Transverse colon (tissue), 4 donors: ENCODE measurements around the gene NISCH. TPM values are rescaled to one million over a fixed set of nuclear protein-coding genes. Genes with fewer than 3 reads are reported as not detected.

Source experiments
- DNase-seq: peaks from one replicate; pipeline ENCODE4 v3.0.0-alpha.2; 2019
- H3K27ac ChIP-seq, 4 donors: fragments of 200-600 bp; sonication (generic); 2 replicates each; pipeline ENCODE4 v1.5.1; 2016 to 2018; ENCODE audit warnings: inconsistent platforms in 4 of 4
- H3K27me3 ChIP-seq: fragments of 200-600 bp; sonication (generic); 2 replicates; pipeline ENCODE4 v1.5.1; 2017; ENCODE audit warnings: inconsistent platforms
- H3K36me3 ChIP-seq, 4 donors: fragments of 200-600 bp; sonication (generic); 2 replicates each; pipeline ENCODE4 v1.5.1; 2017 to 2019; ENCODE audit warnings: inconsistent platforms in 4 of 4
- H3K4me1 ChIP-seq, 4 donors: fragments of 200-600 bp; sonication (generic); 2 replicates each; pipeline ENCODE4 v1.5.1; 2017 to 2020; ENCODE audit warnings: inconsistent platforms in 4 of 4
- H3K4me3 ChIP-seq, 4 donors: fragments of 200-600 bp; sonication (generic); 1 replicate in 1 of 4; 2 replicates in 3 of 4; pipeline versions ENCODE4 v1.5.1 to v1.6.1; 2017 to 2019; ENCODE audit warnings: inconsistent platforms in 4 of 4
- H3K9me3 ChIP-seq, 2 donors: fragments of 200-600 bp; sonication (generic); 2 replicates each; pipeline ENCODE4 v1.5.1; 2017 to 2019; ENCODE audit warnings: inconsistent platforms in 2 of 2
- CTCF ChIP-seq, 5 experiments: fragments of 200-600 bp in 3 of 5; fragments of 450-650 bp in 2 of 5; sonication (generic) in 3 of 5; IDR thresholded peaks; 1 replicate in 2 of 5; 2 replicates in 3 of 5; pipeline ENCODE4 v1.5.1; 2016 to 2017; ENCODE audit warnings: antibody characterized with exemption in 5 of 5, inconsistent platforms in 3 of 5, mild to moderate bottlenecking in 2 of 5, moderate library complexity in 1 of 5
- EP300 ChIP-seq: sonication (generic); formaldehyde crosslinking; IDR thresholded peaks from one replicate; pipeline ENCODE4 v1.6.1; 2017; ENCODE audit warnings: antibody characterized with exemption, low read depth
- POLR2A ChIP-seq: fragments of 450-650 bp; IDR thresholded peaks from one replicate; pipeline ENCODE4 v1.6.1; 2016; ENCODE audit warnings: antibody characterized with exemption, mild to moderate bottlenecking, moderate library complexity
- POLR2AphosphoS5 ChIP-seq, 3 donors: sonication (generic); formaldehyde crosslinking; IDR thresholded peaks; one replicate each; pipeline ENCODE4 v1.6.1; 2016; ENCODE audit warnings: antibody characterized with exemption in 3 of 3
- whole genome bisulfite sequencing, 2 donors: methylation state at CpG; one replicate each; pipeline ENCODE4 v1.1.5; 2018; ENCODE audit warnings: low coverage in 1 of 2; 5-methylcytosine and 5-hydroxymethylcytosine counted together
- in situ Hi-C, 4 donors: fragments of 200-750 bp; cut with MboI; loops; one replicate each; pipeline versions ENCODE4 v1.15.0 to v1.15.1; 2017; ENCODE audit warnings: low sequenced_read_pairs in 3 of 4, low pct_ligation_motif_present in 1 of 4, low pct_unique_long_range_greater_than_20kb in 1 of 4
- intact Hi-C: fragments of 100-400 bp; cut with DNase I; formaldehyde crosslinking; loops from one replicate; pipeline ENCODE4 v1.15.1; 2023; ENCODE audit warnings: low total_unique reads
- total RNA-seq, 4 donors: library from RNA; depleted of rRNA; stranded (reverse); fragments of >200 nt; gene quantifications; one replicate each; pipeline ENCODE4 v1.1.0, GENCODE V29; 2016

Gene NISCH
- total RNA-seq, 4 donors from 2014 or later = 72.0 to 137 (median 98.6) TPM

- TF ChIP-seq CTCF (IDR thresholded peaks at IDR 0.05) = no peak
- no peak for TF ChIP-seq EP300
- no peak for TF ChIP-seq POLR2A
- no peak for TF ChIP-seq POLR2AphosphoS5 (IDR thresholded peaks at IDR 0.05)
- Histone ChIP-seq H3K4me3 (no peak overlapping the region), H3K4me1 (peaks cover 0 to 4% (median 0%) of the 10 kb centered on the region in 4 donors), H3K27me3 (no peaks in the 10 kb centered on the region), H3K36me3 (no peaks in the 10 kb centered on the region), H3K27ac (no peak overlapping the region), H3K9me3 (no peaks in the 10 kb centered on the region)
- in situ Hi-C loops (no loop called here), intact Hi-C loops (no loop called here)
- 92 to 100% methylated on average over 1 to 14 of the region's 14 CpGs for WGBS, 2 donors
- DNase-seq = no peak
These were observed 67.3 kb downstream of the NISCH start for GRCh38 chr3:52522651-52523251.

GRCh38 chr3:52523386-52524257, 68.2 kb downstream of the NISCH start:
- H3K4me1 ChIP-seq = peaks cover 0 to under 1% (median 0%) of the 10 kb centered on the region in 4 donors
- DNase-seq = no peak
- H3K27me3 ChIP-seq = no peaks in the 10 kb centered on the region
- WGBS, 2 donors = 92% methylated on average over 26 of the region's 26 CpGs; no CpG with 5 or more reads in 1 of the 2 donors
- no peaks in the 10 kb centered on the region for H3K9me3 ChIP-seq
- in situ Hi-C loops (no loop called here), intact Hi-C loops (no loop called here)
- no peak overlapping the region for H3K4me3 ChIP-seq
- H3K27ac ChIP-seq = no peak overlapping the region
- TF ChIP-seq CTCF (IDR thresholded peaks at IDR 0.05) (no peak), POLR2AphosphoS5 (IDR thresholded peaks at IDR 0.05) (no peak), EP300 (no peak), POLR2A (no peak)
- no peaks in the 10 kb centered on the region for H3K36me3 ChIP-seq

DNA sequence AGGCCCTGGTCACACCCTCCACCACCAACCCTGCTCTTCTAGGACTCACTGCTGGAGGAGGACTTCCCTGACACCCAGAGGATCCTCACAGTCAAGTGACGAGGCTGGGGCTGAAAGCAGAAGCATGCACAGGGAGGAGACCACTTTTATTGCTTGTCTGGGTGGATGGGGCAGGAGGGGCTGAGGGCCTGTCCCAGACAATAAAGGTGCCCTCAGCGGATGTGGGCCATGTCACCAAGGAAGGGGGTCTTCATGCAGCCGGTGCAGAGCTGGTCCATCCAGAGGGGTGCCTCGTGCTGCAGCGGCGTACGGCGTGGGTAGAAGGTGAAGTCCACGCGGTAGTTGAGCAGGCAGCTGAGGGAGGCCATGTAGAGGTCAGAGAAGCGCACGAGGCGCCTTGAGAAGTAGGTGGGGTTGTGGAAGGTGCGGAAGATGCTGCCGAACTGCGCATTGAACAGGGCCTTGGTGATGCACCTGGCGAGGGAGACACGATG, 68.9 kb downstream of the NISCH start:
- Histone ChIP-seq H3K9me3 (no peaks in the 10 kb centered on the region), H3K27ac (no peak overlapping the region), H3K36me3 (no peaks in the 10 kb centered on the region), H3K4me1 (no peaks in the 10 kb centered on the region), H3K4me3 (no peak overlapping the region), H3K27me3 (no peaks in the 10 kb centered on the region)
- intact Hi-C loops (no loop called here), in situ Hi-C loops (no loop called here)
- no peak for DNase-seq
- WGBS, 2 donors = 96 to 100% methylated on average over 16 to 18 of the region's 18 CpGs
- TF ChIP-seq CTCF (IDR thresholded peaks at IDR 0.05) (no peak), POLR2AphosphoS5 (IDR thresholded peaks at IDR 0.05) (no peak), POLR2A (no peak), EP300 (no peak)
